H1 (cell line): ENCODE results near the gene FBXW2. TPM values are rescaled to one million over a fixed set of nuclear protein-coding genes. Genes with fewer than 3 reads are reported as not detected.

Experiments used
- CTCF ChIA-PET: fragments of 300-600 bp; sonication (Branson Sonifier 250); formaldehyde crosslinking; loops from one replicate; lab custom pipeline; 2021; ENCODE audit not compliant: partially characterized antibody; lab: Charles Lee
- POLR2A ChIA-PET: fragments of 300-600 bp; sonication (Branson Sonifier 250); formaldehyde crosslinking; loops from one replicate; lab custom pipeline; 2021; ENCODE audit warnings: inconsistent platforms; ENCODE audit not compliant: partially characterized antibody; lab: Charles Lee
- DNase-seq, 2 experiments: peaks; one replicate each; pipeline versions ENCODE4 v3.0.0 to v3.0.0-alpha.2; 2010 to 2022; ENCODE audit warnings: low spot score in 2 of 2, low read depth in 1 of 2, mixed read lengths in 1 of 2
- FAIRE-seq: peaks from 2 replicates; lab custom pipeline; 2011; peaks lifted over from hg19 to GRCh38; lab: Jason Lieb, UNC
- H2AFZ ChIP-seq: 2 replicates; pipeline ENCODE4 v1.8.1; 2012; ENCODE audit warnings: low read length, inconsistent platforms
- H2AK5ac ChIP-seq: 2 replicates; pipeline ENCODE4 v1.6.1; 2013; ENCODE audit warnings: low read depth, low read length
- H2BK120ac ChIP-seq: replicated peaks from 2 replicates; pipeline ENCODE3; 2013; ENCODE audit warnings: low read depth, low read length, inconsistent platforms
- H2BK12ac ChIP-seq: 2 replicates; pipeline ENCODE4 v1.6.1; 2013; ENCODE audit warnings: low read depth, low read length
- H2BK15ac ChIP-seq: 2 replicates; pipeline ENCODE4 v1.6.1; 2013; ENCODE audit warnings: low read length
- H2BK20ac ChIP-seq: 2 replicates; pipeline ENCODE4 v1.6.1; 2013; ENCODE audit warnings: low read length
- H2BK5ac ChIP-seq: 2 replicates; pipeline ENCODE4 v1.6.1; 2013; ENCODE audit warnings: low read depth, low read length
- H3K14ac ChIP-seq: 2 replicates; pipeline ENCODE4 v1.6.1; 2013; ENCODE audit warnings: inconsistent platforms; ENCODE audit not compliant: insufficient read length
- H3K18ac ChIP-seq: 2 replicates; pipeline ENCODE4 v1.6.1; 2013; ENCODE audit warnings: low read length; ENCODE audit errors: extremely low read depth
- H3K23ac ChIP-seq: 2 replicates; pipeline ENCODE4 v1.6.1; 2013; ENCODE audit warnings: inconsistent platforms; ENCODE audit not compliant: insufficient read length
- H3K23me2 ChIP-seq: 2 replicates; pipeline ENCODE4 v1.6.1; 2013; ENCODE audit warnings: low read depth, low read length
- H3K27ac ChIP-seq: 2 replicates; pipeline ENCODE4 v1.6.1; 2011; ENCODE audit warnings: low read depth, low read length, inconsistent platforms
- H3K27me3 ChIP-seq, 4 experiments: replicated peaks in 1 of 4; 1 replicate in 1 of 4; 2 replicates in 3 of 4; pipeline versions ENCODE4 v1.6.1 to v1.8.1; 2011 to 2013; ENCODE audit warnings: low read length in 3 of 4, mild to moderate bottlenecking in 3 of 4, inconsistent platforms in 2 of 4, mixed read lengths in 2 of 4, moderate library complexity in 1 of 4; ENCODE audit not compliant: control insufficient read depth in 3 of 4, insufficient read depth in 3 of 4; ENCODE audit errors: extremely low read depth in 1 of 4
- H3K36me3 ChIP-seq, 4 experiments: 2 replicates each; pipeline versions ENCODE4 v1.6.1 to v1.8.1; 2011 to 2013; ENCODE audit warnings: mild to moderate bottlenecking in 4 of 4, low read length in 3 of 4, moderate library complexity in 2 of 4, control low read depth in 1 of 4, inconsistent platforms in 1 of 4; ENCODE audit not compliant: insufficient read depth in 4 of 4, control insufficient read depth in 2 of 4
- H3K4ac ChIP-seq: replicated peaks from 2 replicates; pipeline ENCODE3; 2013; ENCODE audit warnings: low read length, low read depth, mixed read lengths, inconsistent platforms; ENCODE audit not compliant: insufficient read length
- H3K4me1 ChIP-seq, 4 experiments: replicated peaks in 1 of 4; 1 replicate in 1 of 4; 2 replicates in 3 of 4; pipeline versions ENCODE4 v1.6.1 to v1.8.1; 2011 to 2013; ENCODE audit warnings: low read length in 3 of 4, inconsistent platforms in 2 of 4, mixed read lengths in 1 of 4; ENCODE audit not compliant: insufficient read depth in 4 of 4, control insufficient read depth in 3 of 4
- H3K4me2 ChIP-seq, 2 experiments: 2 replicates each; pipeline versions ENCODE4 v1.6.1 to v1.8.1; 2011 to 2013; ENCODE audit warnings: low read depth in 2 of 2, low read length in 2 of 2, control low read depth in 1 of 2, inconsistent platforms in 1 of 2, mild to moderate bottlenecking in 1 of 2; ENCODE audit not compliant: insufficient read depth in 1 of 2
- H3K4me3 ChIP-seq, 4 experiments: fragments of 200-600, 300-600 bp in 1 of 4; sonication (generic), shearing (Covaris generic), sonication (Bioruptor Twin) in 1 of 4; 2 replicates each; pipeline versions ENCODE4 v1.5.1 to v1.8.1; 2011 to 2016; ENCODE audit warnings: low read length in 4 of 4, low read depth in 3 of 4, control low read depth in 2 of 4, inconsistent platforms in 2 of 4, mild to moderate bottlenecking in 2 of 4, mixed read lengths in 1 of 4, moderate library complexity in 1 of 4; ENCODE audit not compliant: insufficient read depth in 2 of 4; ENCODE audit errors: extremely low read depth in 1 of 4
- H3K56ac ChIP-seq: replicated peaks from 2 replicates; pipeline ENCODE3; 2013; ENCODE audit warnings: low read depth, mild to moderate bottlenecking, mixed read lengths, low read length, inconsistent platforms; ENCODE audit not compliant: insufficient read length
- H3K79me1 ChIP-seq: 2 replicates; pipeline ENCODE4 v1.6.1; 2013; ENCODE audit warnings: low read depth, low read length, control low read depth
- H3K79me2 ChIP-seq, 2 experiments: 2 replicates each; pipeline versions ENCODE4 v1.6.1 to v1.8.1; 2012 to 2013; ENCODE audit warnings: low read length in 2 of 2, mild to moderate bottlenecking in 2 of 2, inconsistent platforms in 1 of 2; ENCODE audit not compliant: insufficient read depth in 2 of 2, control insufficient read depth in 1 of 2
- H3K9ac ChIP-seq, 4 experiments: replicated peaks in 1 of 4; 1 replicate in 1 of 4; 2 replicates in 3 of 4; pipeline versions ENCODE4 v1.6.1 to v1.8.1; 2011 to 2013; ENCODE audit warnings: low read depth in 3 of 4, low read length in 3 of 4, control low read depth in 2 of 4, mild to moderate bottlenecking in 2 of 4, moderate library complexity in 2 of 4, inconsistent platforms in 1 of 4; ENCODE audit errors: extremely low read depth in 1 of 4
- H3K9me3 ChIP-seq, 2 experiments: 2 replicates each; pipeline versions ENCODE4 v1.6.1 to v1.8.1; 2012 to 2013; ENCODE audit warnings: mild to moderate bottlenecking in 2 of 2, moderate library complexity in 2 of 2, control low read depth in 1 of 2, inconsistent platforms in 1 of 2, low read depth in 1 of 2, low read length in 1 of 2, mixed read lengths in 1 of 2; ENCODE audit not compliant: insufficient read depth in 2 of 2
- H4K20me1 ChIP-seq, 2 experiments: replicated peaks in 1 of 2; 2 replicates each; pipeline versions ENCODE3 to v1.8.1; 2011 to 2013; ENCODE audit warnings: inconsistent platforms in 2 of 2, low read length in 2 of 2, mild to moderate bottlenecking in 1 of 2; ENCODE audit not compliant: insufficient read depth in 2 of 2, control insufficient read depth in 1 of 2
- H4K5ac ChIP-seq: 2 replicates; pipeline ENCODE4 v1.6.1; 2013; ENCODE audit warnings: low read length, low read depth, mixed read lengths, inconsistent platforms; ENCODE audit not compliant: insufficient read length
- H4K8ac ChIP-seq: 2 replicates; pipeline ENCODE4 v1.8.0; 2013; ENCODE audit warnings: mild to moderate bottlenecking, moderate library complexity, low read length, inconsistent platforms; ENCODE audit not compliant: insufficient read depth; ENCODE audit errors: extremely low read depth
- H4K91ac ChIP-seq: replicated peaks from 2 replicates; pipeline ENCODE3; 2013; ENCODE audit warnings: low read length, mixed read lengths, inconsistent platforms; ENCODE audit not compliant: insufficient read length
- EZH2 ChIP-seq: fragments of 200-600 bp; sonication (generic); IDR thresholded peaks from 2 replicates; pipeline ENCODE4 v1.7.1; 2012; ENCODE audit warnings: low read depth, mild to moderate bottlenecking, moderate library complexity, low read length, inconsistent platforms; ENCODE audit not compliant: severe bottlenecking
- GTF2F1 ChIP-seq: IDR thresholded peaks from 2 replicates; pipeline ENCODE4 v1.6.1; 2012; ENCODE audit warnings: low read depth, low read length, improper control_type of control experiment, borderline replicate concordance
- HDAC6 ChIP-seq: IDR thresholded peaks from one replicate; pipeline ENCODE4 v1.7.1; 2012; ENCODE audit warnings: low read depth, mild to moderate bottlenecking, inconsistent platforms, low read length, moderate library complexity
- MAX ChIP-seq: IDR thresholded peaks from 2 replicates; pipeline ENCODE4 v1.6.1; 2012; ENCODE audit warnings: inconsistent platforms
- SP4 ChIP-seq: IDR thresholded peaks from 2 replicates; pipeline ENCODE4 v1.6.1; 2012; ENCODE audit warnings: low read length, inconsistent platforms
- WGBS, 2 experiments: shearing (Covaris generic) in 1 of 2; methylation state at CpG; one replicate each; pipeline versions ENCODE4 v1.1.6 to v1.1.7; 2013 to 2015; ENCODE audit warnings: low lambda C conversion rate in 2 of 2, mixed read lengths in 2 of 2, inconsistent platforms in 1 of 2, low coverage in 1 of 2, missing lambda C conversion rate in 1 of 2; ENCODE audit not compliant: insufficient replicate concordance in 2 of 2, insufficient coverage in 1 of 2, insufficient read length in 1 of 2; ENCODE audit errors: extremely low coverage in 1 of 2, missing lambda C conversion rate in 1 of 2; 5-methylcytosine and 5-hydroxymethylcytosine counted together
- polyA plus RNA-seq, 7 experiments: library from polyadenylated mRNA; depleted of rRNA in 3 of 7; stranded (reverse) in 5 of 7; unstranded in 2 of 7; fragments of >200 nt in 5 of 7; fragments of 200-250 nt in 2 of 7; gene quantifications; 1 replicate in 5 of 7; 2 replicates in 1 of 7; 4 replicates in 1 of 7; pipeline versions ENCODE4 v1.2.1 to v1.2.3, GENCODE V29; 2011 to 2013; ENCODE audit warnings: missing spikeins in 2 of 7, mixed read lengths in 2 of 7
- total RNA-seq: library from RNA; stranded (reverse); fragmentation: NEBNext Ultra II Directional; extraction: Animal tissue kit (Norgen Biotek cat#: 25700); gene quantifications from 2 replicates; pipeline ENCODE4 v1.2.1, GENCODE V29; 2021

FBXW2 gene
- total and polyA plus RNA-seq, 2 of the 8 experiments (the other 6 are each of a cell fraction or from before 2014, with no cell fraction given): 19.2 to 65.3 TPM

GRCh38 chr9:120820095-120820494 lies 26.9 kb upstream of the FBXW2 start:
- no peak for FAIRE-seq
- H3K27ac ChIP-seq: no peak overlapping the region
- 87% methylated on average over 4 of the region's 4 CpGs; no CpG with 5 or more reads in 1 of the 2 experiments for WGBS, 2 experiments
- H3K23ac ChIP-seq: no peak overlapping the region
- no peak overlapping the region for H3K4me3 ChIP-seq
- peaks cover 2 to 61% (median 24%) of the 10 kb centered on the region in 4 experiments; a peak in 6 of 8 replicates for H3K36me3 ChIP-seq
- POLR2A ChIA-PET: interaction anchor here (0.6 to 1.3 kb wide), 2 partner anchors 22 to 39 kb away, joined by 3 read pairs; partner anchors contain the start of gene PSMD5
- no peak for DNase-seq
- no peaks in the 10 kb centered on the region for H3K79me1 ChIP-seq
- no peak overlapping the region for H3K4me2 ChIP-seq
- no peak overlapping the region for H2BK120ac ChIP-seq
- no peak overlapping the region for H2BK20ac ChIP-seq
- H3K9me3 ChIP-seq: no peaks in the 10 kb centered on the region
- no peak overlapping the region for H3K14ac ChIP-seq
- no peaks in the 10 kb centered on the region for H3K79me2 ChIP-seq
- no peak overlapping the region for H2AK5ac ChIP-seq
- H2BK12ac ChIP-seq: no peak overlapping the region
- H4K8ac ChIP-seq: no peak overlapping the region
- H4K5ac ChIP-seq: no peak overlapping the region
- no peaks in the 10 kb centered on the region for H4K20me1 ChIP-seq
- H2BK5ac ChIP-seq: no peak overlapping the region
- CTCF ChIA-PET: interaction anchor here (1.1 kb wide), 1 partner anchor 9 kb away, joined by 3 read pairs; no protein-coding TSS in a partner anchor
- no peak overlapping the region for H3K9ac ChIP-seq
- 0 out of 2 replicates have a peak, but pooled peaks cover 2% of the 10 kb centered on the region for H3K23me2 ChIP-seq
- H3K56ac ChIP-seq: no peak overlapping the region
- no peak overlapping the region for H3K18ac ChIP-seq
- H2BK15ac ChIP-seq: no peak overlapping the region
- no peak overlapping the region for H3K4ac ChIP-seq
- no peak overlapping the region for H4K91ac ChIP-seq
- H3K27me3 ChIP-seq: no peaks in the 10 kb centered on the region
- TF ChIP-seq EZH2 (no peak), HDAC6 (no peak), SP4 (no peak), MAX (no peak), GTF2F1 (no peak)
- TF ChIP-seq, all 59 proteins: peak for 0
- no peaks in the 10 kb centered on the region for H3K4me1 ChIP-seq
- no peak overlapping the region for H2AFZ ChIP-seq
